Measurements from ENCODE around the gene RGS1.

DNA sequence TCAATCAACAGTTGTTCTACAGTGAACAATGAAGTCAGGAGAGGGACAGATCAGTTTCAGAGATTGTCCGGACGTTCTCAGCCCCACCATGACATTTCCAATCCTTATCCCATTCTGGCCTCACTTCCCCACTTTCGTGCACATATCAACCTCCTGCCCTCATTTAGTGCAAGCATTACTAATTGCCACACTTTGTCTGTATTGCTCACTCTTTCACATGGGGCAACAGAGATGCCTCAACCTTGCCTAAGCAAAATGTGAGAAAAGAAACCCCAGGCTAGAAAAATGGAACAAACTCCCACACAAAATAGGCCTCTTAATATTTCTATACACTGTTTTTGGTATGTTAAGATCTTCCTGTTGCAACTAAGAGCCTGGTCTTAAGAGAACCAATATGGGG lies 8.9 kb upstream of the RGS1 start:
- no peak for TF ChIP-seq POLR2AphosphoS5 (IDR thresholded peaks at IDR 0.05)
- TF ChIP-seq, protein P1, sequence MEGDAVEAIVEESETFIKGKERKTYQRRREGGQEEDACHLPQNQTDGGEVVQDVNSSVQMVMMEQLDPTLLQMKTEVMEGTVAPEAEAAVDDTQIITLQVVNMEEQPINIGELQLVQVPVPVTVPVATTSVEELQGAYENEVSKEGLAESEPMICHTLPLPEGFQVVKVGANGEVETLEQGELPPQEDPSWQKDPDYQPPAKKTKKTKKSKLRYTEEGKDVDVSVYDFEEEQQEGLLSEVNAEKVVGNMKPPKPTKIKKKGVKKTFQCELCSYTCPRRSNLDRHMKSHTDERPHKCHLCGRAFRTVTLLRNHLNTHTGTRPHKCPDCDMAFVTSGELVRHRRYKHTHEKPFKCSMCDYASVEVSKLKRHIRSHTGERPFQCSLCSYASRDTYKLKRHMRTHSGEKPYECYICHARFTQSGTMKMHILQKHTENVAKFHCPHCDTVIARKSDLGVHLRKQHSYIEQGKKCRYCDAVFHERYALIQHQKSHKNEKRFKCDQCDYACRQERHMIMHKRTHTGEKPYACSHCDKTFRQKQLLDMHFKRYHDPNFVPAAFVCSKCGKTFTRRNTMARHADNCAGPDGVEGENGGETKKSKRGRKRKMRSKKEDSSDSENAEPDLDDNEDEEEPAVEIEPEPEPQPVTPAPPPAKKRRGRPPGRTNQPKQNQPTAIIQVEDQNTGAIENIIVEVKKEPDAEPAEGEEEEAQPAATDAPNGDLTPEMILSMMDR (IDR thresholded peaks at IDR 0.05), result no peak

Measured in gastroesophageal sphincter (tissue), 3 donors.